ENCODE results near the gene TRPV4.

TRPV4 gene

DNA sequence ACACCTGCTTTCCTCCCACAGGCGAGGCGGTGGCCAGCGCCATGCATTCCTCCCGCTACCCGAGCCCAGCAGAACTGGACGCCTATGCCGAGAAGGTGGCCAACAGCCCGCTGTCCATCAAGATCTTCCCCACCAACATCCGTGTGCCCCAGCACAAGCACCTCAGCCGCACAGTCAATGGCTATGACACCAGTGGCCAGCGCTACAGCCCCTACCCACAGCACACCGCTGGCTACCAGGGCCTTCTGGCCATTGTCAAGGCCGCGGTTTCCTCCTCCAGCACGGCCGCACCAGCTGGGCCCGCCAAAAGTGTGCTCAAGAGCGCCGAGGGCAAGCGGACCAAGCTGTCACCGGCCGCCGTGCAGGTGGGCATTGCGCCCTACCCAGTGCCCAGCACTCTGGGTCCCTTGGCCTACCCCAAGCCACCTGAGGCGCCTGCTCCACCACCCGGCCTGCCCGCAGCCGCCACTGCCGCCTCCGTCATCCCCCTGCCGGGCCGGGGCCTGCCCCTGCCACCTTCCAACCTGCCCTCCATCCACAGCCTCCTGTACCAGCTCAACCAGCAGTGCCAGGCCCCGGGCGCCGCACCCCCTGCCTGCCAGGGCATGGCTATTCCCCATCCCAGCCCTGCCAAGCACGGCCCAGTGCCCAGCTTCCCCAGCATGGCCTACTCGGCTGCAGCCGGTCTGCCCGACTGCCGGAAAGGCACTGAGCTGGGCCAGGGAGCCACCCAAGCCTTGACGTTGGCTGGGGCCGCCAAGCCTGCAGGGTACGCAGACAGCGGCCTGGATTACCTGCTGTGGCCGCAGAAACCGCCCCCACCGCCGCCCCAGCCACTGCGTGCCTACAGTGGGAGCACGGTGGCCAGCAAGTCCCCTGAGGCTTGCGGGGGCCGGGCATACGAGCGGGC is 65.0 kb downstream of the TRPV4 start:
- no peak for DNase-seq (ENCODE audit: extremely low read depth, low read depth)
- no peak for TF ChIP-seq CTCF (IDR thresholded peaks at IDR 0.05; ENCODE audit: low read depth, low read length)

DNA sequence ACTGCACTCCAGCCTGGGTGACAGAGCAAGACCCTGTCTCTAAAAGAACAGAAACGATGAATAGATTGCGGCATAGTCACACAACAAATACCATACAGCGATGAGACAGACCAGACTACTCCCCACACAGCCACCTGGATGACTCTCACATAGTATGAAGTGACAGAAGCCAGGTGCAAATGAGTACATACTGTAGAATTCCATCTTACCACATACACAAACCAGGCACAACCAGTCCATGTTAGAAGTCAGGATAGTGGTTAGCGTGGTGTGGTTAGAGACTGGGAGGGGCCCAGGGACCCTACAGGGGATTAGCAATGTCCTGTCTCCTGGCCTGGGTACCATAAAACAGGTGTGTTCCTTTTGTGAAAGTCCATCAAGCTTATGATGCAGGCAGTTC is 65.7 kb downstream of the TRPV4 start:
- TF ChIP-seq CTCF (IDR thresholded peaks at IDR 0.05; ENCODE audit: low read depth, low read length), result no peak
- no peak for DNase-seq (ENCODE audit: extremely low read depth, low read depth)

GRCh38 chr12:109766251-109766778 is 66.9 kb downstream of the TRPV4 start:
- no peak for TF ChIP-seq CTCF (IDR thresholded peaks at IDR 0.05; ENCODE audit: low read depth, low read length)
- DNase-seq (ENCODE audit: extremely low read depth, low read depth), result no peak

GRCh38 chr12:109765446-109765810 is 67.8 kb downstream of the TRPV4 start:
- TF ChIP-seq CTCF (IDR thresholded peaks at IDR 0.05; ENCODE audit: low read depth, low read length), result no peak
- DNase-seq (ENCODE audit: extremely low read depth, low read depth), result no peak

DNA sequence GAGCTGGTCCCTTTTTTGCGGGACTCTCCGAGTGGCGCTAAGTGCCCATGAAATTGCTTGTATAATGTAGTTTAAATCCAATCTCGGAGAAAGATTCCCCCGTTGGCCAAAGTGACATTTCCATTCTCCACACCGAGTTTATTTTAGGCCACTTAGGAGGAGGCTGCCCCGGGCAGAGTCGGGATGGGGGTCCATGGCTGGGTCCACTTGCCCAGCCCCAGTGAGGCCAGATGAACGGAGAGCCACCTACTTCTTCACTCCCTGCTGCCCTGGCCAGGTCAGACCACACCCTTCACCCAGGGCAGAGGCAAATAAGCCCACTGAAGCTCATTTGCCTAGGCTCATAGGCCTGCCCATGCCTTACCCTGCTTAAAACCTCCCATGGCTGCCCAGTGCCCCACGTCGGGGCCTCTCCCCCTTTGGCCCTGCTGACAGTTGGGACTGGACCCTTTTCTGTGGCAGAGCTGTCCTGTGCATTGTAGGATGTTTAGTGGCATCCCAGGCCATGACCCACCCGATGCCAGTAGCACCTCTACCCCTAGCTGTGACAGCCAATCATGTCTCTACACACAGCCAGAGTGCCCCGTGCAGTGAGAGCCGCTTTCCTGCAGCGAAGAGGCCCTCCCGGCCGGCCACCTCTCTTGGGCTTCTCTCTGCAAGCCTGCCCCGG is 68.3 kb downstream of the TRPV4 start:
- TF ChIP-seq CTCF (IDR thresholded peaks at IDR 0.05; ENCODE audit: low read depth, low read length), result no peak
- no peak for DNase-seq (ENCODE audit: extremely low read depth, low read depth)

GRCh38 chr12:109764123-109764522 is 69.1 kb downstream of the TRPV4 start:
- no peak; the same call in 1 of the 2 replicates for TF ChIP-seq CTCF (IDR thresholded peaks at IDR 0.05; ENCODE audit: low read depth, low read length)
- no peak for DNase-seq (ENCODE audit: extremely low read depth, low read depth)

Data from AG09319 (cell line).